Breast epithelium (tissue), 3 donors: Measurements from ENCODE around the gene ASF1B.

Experiments
- POLR2AphosphoS5 ChIP-seq, 3 donors: sonication (generic); formaldehyde crosslinking; IDR thresholded peaks; one replicate each; pipeline ENCODE4 v1.6.1; 2017; ENCODE audit warnings: antibody characterized with exemption in 3 of 3
- TF ChIP-seq, protein P1 (sequence below), 3 donors: fragments of 450-650 bp; IDR thresholded peaks; one replicate each; pipeline ENCODE4 v1.5.1; 2016 to 2017; ENCODE audit warnings: antibody characterized with exemption in 3 of 3, mild to moderate bottlenecking in 3 of 3, moderate library complexity in 3 of 3

DNA sequence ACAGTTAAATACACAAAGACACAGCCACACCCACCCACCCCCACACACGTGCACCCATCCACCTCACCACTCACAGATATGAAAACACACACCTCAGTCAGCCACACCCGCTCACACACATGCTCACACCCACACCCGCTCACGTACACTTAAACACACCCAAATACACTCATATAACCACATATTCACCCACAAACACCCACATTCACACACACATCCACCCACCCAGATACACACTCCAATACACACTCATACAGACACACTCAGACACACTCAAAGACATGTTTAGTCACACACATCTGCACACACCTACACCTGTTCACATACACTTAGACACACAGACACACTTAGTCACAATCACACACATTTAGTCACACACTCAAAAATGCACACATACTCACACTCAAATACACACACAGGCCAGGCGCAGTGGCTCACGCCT lies 39.0 kb upstream of the ASF1B start:
- TF ChIP-seq POLR2AphosphoS5 (IDR thresholded peaks at IDR 0.05), result no peak
- TF ChIP-seq, protein P1, sequence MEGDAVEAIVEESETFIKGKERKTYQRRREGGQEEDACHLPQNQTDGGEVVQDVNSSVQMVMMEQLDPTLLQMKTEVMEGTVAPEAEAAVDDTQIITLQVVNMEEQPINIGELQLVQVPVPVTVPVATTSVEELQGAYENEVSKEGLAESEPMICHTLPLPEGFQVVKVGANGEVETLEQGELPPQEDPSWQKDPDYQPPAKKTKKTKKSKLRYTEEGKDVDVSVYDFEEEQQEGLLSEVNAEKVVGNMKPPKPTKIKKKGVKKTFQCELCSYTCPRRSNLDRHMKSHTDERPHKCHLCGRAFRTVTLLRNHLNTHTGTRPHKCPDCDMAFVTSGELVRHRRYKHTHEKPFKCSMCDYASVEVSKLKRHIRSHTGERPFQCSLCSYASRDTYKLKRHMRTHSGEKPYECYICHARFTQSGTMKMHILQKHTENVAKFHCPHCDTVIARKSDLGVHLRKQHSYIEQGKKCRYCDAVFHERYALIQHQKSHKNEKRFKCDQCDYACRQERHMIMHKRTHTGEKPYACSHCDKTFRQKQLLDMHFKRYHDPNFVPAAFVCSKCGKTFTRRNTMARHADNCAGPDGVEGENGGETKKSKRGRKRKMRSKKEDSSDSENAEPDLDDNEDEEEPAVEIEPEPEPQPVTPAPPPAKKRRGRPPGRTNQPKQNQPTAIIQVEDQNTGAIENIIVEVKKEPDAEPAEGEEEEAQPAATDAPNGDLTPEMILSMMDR (IDR thresholded peaks at IDR 0.05), result no peak
